ENCODE measurements around the gene PDIA4.
"Not testable (repeated sequence)": the region's sequence is repeated elsewhere in the genome, so short reads cannot be mapped to it uniquely, and the experiment has no call there.

PDIA4 gene

DNA sequence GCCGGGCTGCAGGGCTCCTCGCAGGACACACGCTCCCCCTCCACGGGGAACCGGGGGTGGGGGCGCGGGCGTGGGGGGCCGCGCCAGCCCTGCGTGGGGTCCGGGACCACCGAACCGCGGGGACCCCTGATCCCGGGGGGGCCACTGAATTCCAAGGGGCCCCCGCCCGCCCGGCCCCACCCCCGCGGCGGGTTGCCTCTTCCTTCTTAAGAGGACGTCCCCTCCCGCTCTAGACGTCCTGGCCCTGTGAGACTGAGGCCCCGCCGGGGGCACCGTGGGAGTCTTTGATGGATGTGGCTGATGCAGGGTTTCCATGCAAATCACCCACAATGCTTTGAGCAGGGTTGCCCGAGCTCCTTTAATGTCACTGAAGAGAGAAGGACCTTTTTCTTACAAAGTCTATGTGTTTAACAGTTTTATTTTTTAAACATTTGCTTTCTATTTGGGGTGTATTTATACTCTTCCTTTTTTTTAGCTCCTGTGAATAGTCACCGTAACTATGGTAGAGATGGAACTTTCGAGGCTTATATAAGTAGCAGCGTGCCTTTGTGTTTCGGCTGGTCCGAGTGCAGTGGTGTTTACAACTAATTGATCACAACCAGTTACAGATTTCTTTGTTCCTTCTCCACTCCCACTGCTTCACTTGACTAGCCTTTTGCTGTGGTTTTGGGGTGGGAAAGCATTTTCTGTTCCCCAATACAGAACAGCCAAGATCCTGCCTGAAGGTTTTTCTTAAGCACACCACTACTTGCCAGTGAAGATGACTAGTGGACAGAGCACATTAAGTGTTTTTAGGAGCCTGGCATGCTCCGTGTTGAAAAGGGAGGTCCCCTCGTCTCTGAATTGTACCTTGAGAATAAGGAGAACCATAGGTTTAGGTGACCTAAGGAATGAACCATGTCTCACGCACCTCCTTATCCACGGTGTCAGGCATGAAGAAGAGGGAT is 44.8 kb downstream of the PDIA4 start:
- H3K9me3 ChIP-seq (ENCODE audit: low read length), result peaks cover 3% of the 10 kb centered on the region; the same call in 1 of the 2 replicates
- H3K4me1 ChIP-seq (ENCODE audit: insufficient read depth, low read length, severe bottlenecking), result peaks cover 63% of the 10 kb centered on the region
- no peaks in the 10 kb centered on the region for H3K79me2 ChIP-seq (ENCODE audit: insufficient read depth, low read length)
- peak overlapping the region; percentile 80 for H3K4me2 ChIP-seq (ENCODE audit: low read length)
- no peak overlapping the region for H3K27ac ChIP-seq (ENCODE audit: low read depth, low read length, poor library complexity, severe bottlenecking)
- no peak overlapping the region for H2AFZ ChIP-seq (ENCODE audit: low read length)
- peak overlapping the region; percentile 69 for H3K4me3 ChIP-seq (ENCODE audit: low read depth, low read length, poor library complexity, severe bottlenecking)
- H3F3A ChIP-seq (ENCODE audit: insufficient read depth, low read length), result peaks cover 7% of the 10 kb centered on the region; the same call in 1 of the 2 replicates
- H3K27me3 ChIP-seq (ENCODE audit: insufficient read depth, low read length), result peaks cover 7% of the 10 kb centered on the region
- no peak for TF ChIP-seq EZH2 (IDR thresholded peaks at IDR 0.05; ENCODE audit: borderline replicate concordance, low read length)
- TF ChIP-seq, protein P1, sequence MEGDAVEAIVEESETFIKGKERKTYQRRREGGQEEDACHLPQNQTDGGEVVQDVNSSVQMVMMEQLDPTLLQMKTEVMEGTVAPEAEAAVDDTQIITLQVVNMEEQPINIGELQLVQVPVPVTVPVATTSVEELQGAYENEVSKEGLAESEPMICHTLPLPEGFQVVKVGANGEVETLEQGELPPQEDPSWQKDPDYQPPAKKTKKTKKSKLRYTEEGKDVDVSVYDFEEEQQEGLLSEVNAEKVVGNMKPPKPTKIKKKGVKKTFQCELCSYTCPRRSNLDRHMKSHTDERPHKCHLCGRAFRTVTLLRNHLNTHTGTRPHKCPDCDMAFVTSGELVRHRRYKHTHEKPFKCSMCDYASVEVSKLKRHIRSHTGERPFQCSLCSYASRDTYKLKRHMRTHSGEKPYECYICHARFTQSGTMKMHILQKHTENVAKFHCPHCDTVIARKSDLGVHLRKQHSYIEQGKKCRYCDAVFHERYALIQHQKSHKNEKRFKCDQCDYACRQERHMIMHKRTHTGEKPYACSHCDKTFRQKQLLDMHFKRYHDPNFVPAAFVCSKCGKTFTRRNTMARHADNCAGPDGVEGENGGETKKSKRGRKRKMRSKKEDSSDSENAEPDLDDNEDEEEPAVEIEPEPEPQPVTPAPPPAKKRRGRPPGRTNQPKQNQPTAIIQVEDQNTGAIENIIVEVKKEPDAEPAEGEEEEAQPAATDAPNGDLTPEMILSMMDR (IDR thresholded peaks at IDR 0.05; ENCODE audit: low read length), result no peak
- H3K36me3 ChIP-seq (ENCODE audit: insufficient read depth, low read length), result no peaks in the 10 kb centered on the region; the same call in 1 of the 2 replicates
- peak overlapping the region; percentile 43 for H3K9ac ChIP-seq (ENCODE audit: low read length)
- H4K20me1 ChIP-seq (ENCODE audit: insufficient read depth, low read length), result no peaks in the 10 kb centered on the region
- H3K9me2 ChIP-seq (ENCODE audit: low read depth, low read length), result no peaks in the 10 kb centered on the region

DNA sequence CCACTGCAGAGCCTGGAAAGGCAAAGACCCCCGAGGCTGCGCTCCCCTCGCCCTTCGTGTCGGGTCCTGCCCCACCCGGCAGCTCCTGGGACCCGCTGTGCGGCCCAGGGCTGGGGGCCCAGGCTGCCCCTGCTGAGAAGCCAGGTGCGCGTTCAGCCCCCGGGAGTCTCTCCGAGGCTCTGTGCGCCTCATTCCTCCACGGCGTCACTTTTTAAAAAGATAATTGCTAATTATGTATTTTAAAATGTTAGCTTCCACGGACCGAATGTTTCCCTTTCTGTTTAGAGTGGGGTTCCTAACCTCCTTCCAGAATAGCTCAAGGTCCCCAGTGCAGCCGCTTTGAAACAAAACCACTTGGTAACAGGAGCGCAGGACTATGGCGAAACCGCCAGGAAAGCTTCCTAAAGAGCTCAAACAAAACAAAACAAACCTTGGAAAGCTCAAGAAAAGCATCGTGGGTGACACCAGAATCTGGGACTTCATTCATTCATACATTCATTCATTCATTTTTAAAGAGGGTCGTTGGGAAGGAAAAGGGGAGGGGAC is 45.6 kb downstream of the PDIA4 start:
- peak overlapping the region; percentile 80 for H3K4me2 ChIP-seq (ENCODE audit: low read length)

DNA sequence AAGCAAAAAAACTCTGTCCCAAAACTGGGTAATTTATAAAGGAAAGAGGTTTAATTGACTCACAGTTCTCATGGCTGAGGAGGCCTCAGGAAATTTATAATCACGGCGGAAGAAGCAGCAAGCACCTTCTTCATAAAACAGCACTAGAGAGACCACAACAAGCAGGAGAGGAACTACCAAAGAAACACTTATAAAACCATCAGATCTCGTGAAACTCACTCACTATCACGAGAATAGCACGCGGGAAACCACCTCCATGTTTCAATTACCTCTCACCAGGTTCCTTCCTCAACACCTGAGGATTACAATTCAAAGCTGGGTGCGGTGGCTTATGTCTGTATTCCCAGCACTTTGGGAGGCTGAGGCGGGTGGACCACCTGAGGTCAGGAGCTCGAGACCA is 48.5 kb downstream of the PDIA4 start:
- no peaks in the 10 kb centered on the region for H3K79me2 ChIP-seq (ENCODE audit: insufficient read depth, low read length)
- H3K27ac ChIP-seq (ENCODE audit: low read depth, low read length, poor library complexity, severe bottlenecking), result no peak overlapping the region
- H3F3A ChIP-seq (ENCODE audit: insufficient read depth, low read length), result peaks cover 4% of the 10 kb centered on the region; the same call in 1 of the 2 replicates
- H3K27me3 ChIP-seq (ENCODE audit: insufficient read depth, low read length), result peaks cover 6% of the 10 kb centered on the region
- peak overlapping the region; percentile 5; the same call in 1 of the 2 replicates for H3K4me2 ChIP-seq (ENCODE audit: low read length)
- peak overlapping the region; percentile 24 for H3K4me3 ChIP-seq (ENCODE audit: low read depth, low read length, poor library complexity, severe bottlenecking)
- H3K9me3 ChIP-seq (ENCODE audit: low read length), result peaks cover 3% of the 10 kb centered on the region; the same call in 1 of the 2 replicates
- no peaks in the 10 kb centered on the region for H4K20me1 ChIP-seq (ENCODE audit: insufficient read depth, low read length)
- H3K4me1 ChIP-seq (ENCODE audit: insufficient read depth, low read length, severe bottlenecking), result peaks cover 31% of the 10 kb centered on the region
- TF ChIP-seq, protein P1 (IDR thresholded peaks at IDR 0.05; ENCODE audit: low read length), result no peak
- TF ChIP-seq EZH2 (IDR thresholded peaks at IDR 0.05; ENCODE audit: borderline replicate concordance, low read length), result no peak
- no peak overlapping the region for H3K9ac ChIP-seq (ENCODE audit: low read length)
- H3K9me2 ChIP-seq (ENCODE audit: low read depth, low read length), result no peaks in the 10 kb centered on the region
- H3K36me3 ChIP-seq (ENCODE audit: insufficient read depth, low read length), result no peaks in the 10 kb centered on the region; the same call in 1 of the 2 replicates
- no peak overlapping the region for H2AFZ ChIP-seq (ENCODE audit: low read length)

More for the DNA sequence above, 45.6 kb downstream of the PDIA4 start:
- Histone ChIP-seq H3K9me3 (ENCODE audit: low read length) (peaks cover 3% of the 10 kb centered on the region; the same call in 1 of the 2 replicates), H3K4me1 (ENCODE audit: insufficient read depth, low read length, severe bottlenecking) (peaks cover 56% of the 10 kb centered on the region), H3K36me3 (ENCODE audit: insufficient read depth, low read length) (no peaks in the 10 kb centered on the region; the same call in 1 of the 2 replicates), H3K9me2 (ENCODE audit: low read depth, low read length) (no peaks in the 10 kb centered on the region), H3K27ac (ENCODE audit: low read depth, low read length, poor library complexity, severe bottlenecking) (no peak overlapping the region), H3K79me2 (ENCODE audit: insufficient read depth, low read length) (no peaks in the 10 kb centered on the region), H3K9ac (ENCODE audit: low read length) (peak overlapping the region; percentile 37; the same call in 1 of the 2 replicates), H2AFZ (ENCODE audit: low read length) (no peak overlapping the region), H3K27me3 (ENCODE audit: insufficient read depth, low read length) (peaks cover 6% of the 10 kb centered on the region), H4K20me1 (ENCODE audit: insufficient read depth, low read length) (no peaks in the 10 kb centered on the region), H3K4me3 (ENCODE audit: low read depth, low read length, poor library complexity, severe bottlenecking) (peak overlapping the region; percentile 69), H3F3A (ENCODE audit: insufficient read depth, low read length) (peaks cover 7% of the 10 kb centered on the region; the same call in 1 of the 2 replicates)
- TF ChIP-seq EZH2 (IDR thresholded peaks at IDR 0.05; ENCODE audit: borderline replicate concordance, low read length), result no peak
- TF ChIP-seq, protein P1 (IDR thresholded peaks at IDR 0.05; ENCODE audit: low read length), result no peak

DNA sequence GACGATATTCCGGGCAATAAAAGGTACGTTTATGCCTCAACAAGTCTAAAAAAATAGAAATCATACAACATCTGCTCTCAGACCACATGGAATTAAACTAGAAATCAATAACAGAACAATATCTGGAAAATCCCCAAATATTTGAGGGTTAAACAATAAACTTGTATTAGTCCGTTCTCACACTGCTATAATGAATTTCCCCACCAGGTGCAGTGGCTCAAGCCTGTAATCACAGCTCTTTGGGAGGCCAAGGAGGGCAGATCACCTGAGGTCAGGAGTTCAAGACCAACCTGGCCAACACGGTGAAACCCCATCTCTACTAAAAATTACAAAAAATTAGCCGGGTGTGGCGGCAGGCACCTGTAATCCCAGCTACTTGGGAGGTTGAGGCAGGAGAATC is 49.2 kb downstream of the PDIA4 start:
- not testable (repeated sequence) for H3K4me3 ChIP-seq (ENCODE audit: low read depth, low read length, poor library complexity, severe bottlenecking); H3F3A ChIP-seq (ENCODE audit: insufficient read depth, low read length); H3K79me2 ChIP-seq (ENCODE audit: insufficient read depth, low read length); H3K27me3 ChIP-seq (ENCODE audit: insufficient read depth, low read length); H3K27ac ChIP-seq (ENCODE audit: low read depth, low read length, poor library complexity, severe bottlenecking); H3K4me2 ChIP-seq (ENCODE audit: low read length); H2AFZ ChIP-seq (ENCODE audit: low read length); H3K9ac ChIP-seq (ENCODE audit: low read length); H3K9me2 ChIP-seq (ENCODE audit: low read depth, low read length); H3K9me3 ChIP-seq (ENCODE audit: low read length); H4K20me1 ChIP-seq (ENCODE audit: insufficient read depth, low read length); H3K36me3 ChIP-seq (ENCODE audit: insufficient read depth, low read length)
- H3K4me1 ChIP-seq (ENCODE audit: insufficient read depth, low read length, severe bottlenecking), result peaks cover 24% of the 10 kb centered on the region

All from OCI-LY1 (cell line).